ENCODE measurements around the gene CTSV.
"Not testable (repeated sequence)": the region's sequence is repeated elsewhere in the genome, so short reads cannot be mapped to it uniquely, and the experiment has no call there.

Gene CTSV

DNA sequence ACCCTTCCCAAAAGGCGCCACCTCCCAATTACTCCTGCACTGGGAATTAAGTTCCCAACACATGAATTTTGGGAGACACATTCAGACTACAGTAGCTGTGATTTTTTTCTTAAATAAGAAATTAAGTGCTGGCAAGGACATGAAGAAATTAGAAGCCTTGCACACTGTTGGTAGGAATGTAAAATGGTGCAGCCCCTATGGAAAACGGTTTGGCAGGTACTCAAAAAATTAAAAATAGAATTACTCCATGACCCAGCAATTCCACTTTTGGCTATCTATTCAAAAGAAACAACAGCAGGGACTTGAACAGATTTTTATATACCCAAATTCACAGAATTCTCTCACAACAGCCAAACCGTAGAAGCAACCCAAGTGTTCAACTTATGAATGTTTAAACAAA, 54.8 kb downstream of the CTSV start:
- POLR2A ChIA-PET; CTCF ChIA-PET; H3K4me3 ChIP-seq (ENCODE audit: low read depth, low read length); DNase-seq (ENCODE audit: low read depth, low spot score): not testable (repeated sequence)

DNA sequence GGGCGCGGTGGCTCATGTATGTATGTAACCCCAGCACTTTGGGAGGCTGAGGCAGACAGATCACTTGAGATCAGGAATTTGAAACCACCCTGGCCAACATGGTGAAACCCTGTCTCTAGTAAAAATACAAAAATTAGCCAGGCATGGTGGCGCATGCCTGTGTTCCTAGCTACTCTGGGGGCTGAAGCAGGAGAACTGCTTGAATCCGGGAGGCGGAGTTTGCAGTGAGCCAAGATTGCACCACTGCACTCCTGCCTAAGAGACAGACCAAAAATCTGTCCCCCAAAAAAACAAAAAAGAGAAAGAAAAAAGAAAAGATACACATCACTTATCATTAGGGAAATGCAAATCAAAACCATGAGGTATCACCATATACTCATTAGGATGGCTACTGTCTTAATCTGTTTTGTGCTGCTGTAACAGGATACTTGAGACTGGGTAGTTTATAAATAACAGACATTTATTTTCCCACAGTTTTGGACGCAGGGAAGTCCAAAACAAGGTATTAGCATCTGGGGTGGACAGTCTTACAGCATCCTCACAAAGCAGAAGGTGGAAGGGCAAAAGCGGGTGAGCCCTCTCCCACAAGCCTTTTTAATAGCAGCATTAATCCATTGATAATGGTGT, 55.3 kb downstream of the CTSV start:
- POLR2A ChIA-PET; CTCF ChIA-PET; H3K4me3 ChIP-seq (ENCODE audit: low read depth, low read length); DNase-seq (ENCODE audit: low read depth, low spot score): not testable (repeated sequence)
